HepG2 (cell line): ENCODE measurements around the gene NAIF1. TPM values are rescaled to one million over a fixed set of nuclear protein-coding genes. Genes with fewer than 3 reads are reported as not detected.

Source experiments
- ATAC-seq: fragments of 200-7000 bp; cut with Tn5 transposase; 3 replicates; pipeline ENCODE4 v1.9.1; 2020; ENCODE audit warnings: mild to moderate bottlenecking, moderate library complexity
- BruUV-seq: library from RNA; stranded (reverse); fragments of 400-500 nt; replicated peaks from 2 replicates; lab custom pipeline; 2021; lab: Mats Ljungman, UMichigan
- CTCF ChIA-PET: fragments of 300-600 bp; formaldehyde crosslinking; extraction: SDS; loops from one replicate; lab custom pipeline; 2021; ENCODE audit warnings: low total read pairs, inconsistent platforms, low intra/inter-chr PET ratio; lab: Yijun Ruan, JAX
- POLR2A ChIA-PET: fragments of 350-600 bp; sonication (Branson Sonifier 250); formaldehyde crosslinking; loops from one replicate; lab custom pipeline; 2020; ENCODE audit warnings: antibody characterized with exemption, inconsistent platforms; lab: Yijun Ruan, JAX
- DNase-seq: peaks from one replicate; pipeline ENCODE4 v3.0.0-alpha.2; 2015; ENCODE audit warnings: low spot score
- FAIRE-seq: peaks from 3 replicates; lab custom pipeline; 2011; peaks lifted over from hg19 to GRCh38; lab: Jason Lieb, UNC
- H2AFZ ChIP-seq: one replicate; pipeline ENCODE4 v1.6.1; 2011; ENCODE audit warnings: low read length, inconsistent platforms
- H3K27ac ChIP-seq: fragments of 300-600 bp; 3 replicates; pipeline ENCODE4 v1.8.0; 2011; ENCODE audit warnings: mixed run types, mild to moderate bottlenecking, mixed read lengths, low read length, inconsistent platforms; ENCODE audit not compliant: insufficient read depth; ENCODE audit errors: extremely low read length
- H3K27me3 ChIP-seq, 2 experiments: fragments of 200-600 bp in 1 of 2; 2 replicates in 1 of 2; 3 replicates in 1 of 2; pipeline versions ENCODE4 v1.6.0 to v1.8.0; 2011; ENCODE audit warnings: low read length in 2 of 2, mild to moderate bottlenecking in 2 of 2, moderate library complexity in 2 of 2, inconsistent platforms in 1 of 2; ENCODE audit not compliant: insufficient read depth in 2 of 2, control insufficient read depth in 1 of 2
- H3K36me3 ChIP-seq, 2 experiments: fragments of 200-600 bp in 1 of 2; replicated peaks in 1 of 2; 2 replicates in 1 of 2; 3 replicates in 1 of 2; pipeline versions ENCODE4 v1.5.1 to v1.8.0; 2011; ENCODE audit warnings: low read length in 2 of 2, inconsistent platforms in 1 of 2; ENCODE audit not compliant: insufficient read depth in 2 of 2, control insufficient read depth in 1 of 2
- H3K4me1 ChIP-seq: 2 replicates; pipeline ENCODE4 v1.5.1; 2012; ENCODE audit warnings: low read length, inconsistent platforms; ENCODE audit not compliant: insufficient read depth
- H3K4me2 ChIP-seq: 2 replicates; pipeline ENCODE4 v1.6.0; 2011; ENCODE audit warnings: low read depth, low read length, inconsistent platforms
- H3K4me3 ChIP-seq, 3 experiments: fragments of 200-600 bp in 1 of 3; sonication (generic), shearing (Covaris generic) in 1 of 3; replicated peaks in 1 of 3; 2 replicates each; pipeline ENCODE4 v1.5.1; 2011 to 2016; ENCODE audit warnings: low read length in 3 of 3, inconsistent platforms in 2 of 3, low read depth in 2 of 3, mild to moderate bottlenecking in 2 of 3, control low read depth in 1 of 3, mixed read lengths in 1 of 3; ENCODE audit not compliant: insufficient read depth in 1 of 3
- H3K79me2 ChIP-seq: one replicate; pipeline ENCODE4 v1.6.1; 2011; ENCODE audit warnings: low read length, inconsistent platforms; ENCODE audit not compliant: insufficient read depth
- H3K9ac ChIP-seq: 2 replicates; pipeline ENCODE4 v1.6.0; 2011; ENCODE audit warnings: mild to moderate bottlenecking, low read depth, low read length, inconsistent platforms; ENCODE audit not compliant: insufficient read depth
- H3K9me3 ChIP-seq: 2 replicates; pipeline ENCODE4 v1.5.1; 2012; ENCODE audit warnings: mild to moderate bottlenecking, low read length
- H4K20me1 ChIP-seq: 2 replicates; pipeline ENCODE4 v1.6.0; 2011; ENCODE audit warnings: inconsistent platforms, mild to moderate bottlenecking, low read length, moderate library complexity; ENCODE audit not compliant: insufficient read depth
- GTF2F1 ChIP-seq: fragments of 150-350 bp; IDR thresholded peaks from 2 replicates; pipeline ENCODE4 v1.6.1; 2014; ENCODE audit warnings: low read length
- HMG20B ChIP-seq: conservative IDR thresholded peaks from 2 replicates; pipeline ENCODE4 v1.6.1; 2016; ENCODE audit warnings: missing genetic modification reagents, missing compliant biosample characterization
- MED13 ChIP-seq: sonication (generic); formaldehyde crosslinking; IDR thresholded peaks from 2 replicates; pipeline ENCODE4 v1.5.0; 2020; ENCODE audit warnings: missing genetic modification reagents
- NFE2L1 ChIP-seq: sonication (generic); formaldehyde crosslinking; IDR thresholded peaks from 2 replicates; pipeline ENCODE4 v1.4.0; 2020; ENCODE audit warnings: missing genetic modification reagents, mild to moderate bottlenecking, borderline replicate concordance
- NFIB ChIP-seq: sonication (generic); formaldehyde crosslinking; IDR thresholded peaks from 2 replicates; pipeline ENCODE4 v1.9.0; 2021; ENCODE audit warnings: missing genetic modification reagents, mild to moderate bottlenecking, borderline replicate concordance
- NR1H2 ChIP-seq: sonication (generic); formaldehyde crosslinking; IDR thresholded peaks from 2 replicates; pipeline ENCODE4 v1.8.1; 2022; ENCODE audit warnings: low read depth, missing genetic modification reagents, borderline replicate concordance
- SMYD3 ChIP-seq: sonication (generic); formaldehyde crosslinking; IDR thresholded peaks from 2 replicates; pipeline ENCODE4 v1.8.1; 2023; ENCODE audit warnings: mild to moderate bottlenecking, missing genetic modification reagents
- TBP ChIP-seq: sonication (generic); formaldehyde crosslinking; IDR thresholded peaks from 2 replicates; pipeline ENCODE4 v1.5.0; 2020; ENCODE audit warnings: missing genetic modification reagents
- ZMYM3 ChIP-seq: sonication (generic); formaldehyde crosslinking; IDR thresholded peaks from 2 replicates; pipeline ENCODE4 v1.5.1; 2020; ENCODE audit warnings: mild to moderate bottlenecking, missing genetic modification reagents
- ZNF3 ChIP-seq: IDR thresholded peaks from 2 replicates; pipeline ENCODE4 v1.7.0; 2017; ENCODE audit warnings: inconsistent platforms
- WGBS: methylation state at CpG from one replicate; pipeline ENCODE4 v1.1.6; 2017; ENCODE audit warnings: low lambda C conversion rate; 5-methylcytosine and 5-hydroxymethylcytosine counted together
- in situ Hi-C: cut with HindIII; loops from 2 replicates; pipeline ENCODE4 v1.10.0; 2017; ENCODE audit warnings: low pct_unique_long_range_greater_than_20kb; ENCODE audit not compliant: extremely low pct_ligation_motif_present
- intact Hi-C: fragments of 100-400 bp; cut with micrococcal nuclease; formaldehyde crosslinking; loops from one replicate; pipeline ENCODE4 v1.10.0; 2022; ENCODE audit not compliant: unreplicated experiment
- polyA plus RNA-seq, 8 experiments: library from polyadenylated mRNA; depleted of rRNA in 3 of 8; stranded (reverse) in 7 of 8; unstranded in 1 of 8; fragments of >200 nt; fragmentation: Illumina TruSeq in 4 of 8; extraction: Trizol in 4 of 8; gene quantifications; 2 replicates each; pipeline versions ENCODE4 v1.2.1 to v1.2.3, GENCODE V29; 2011 to 2016; ENCODE audit warnings: low read depth in 4 of 8, missing spikeins in 1 of 8, mixed read lengths in 1 of 8; ENCODE audit not compliant: insufficient read depth in 1 of 8
- total RNA-seq, 5 experiments: library from RNA; depleted of rRNA; stranded (reverse); fragments of >200 nt; fragmentation: Illumina TruSeq; extraction: Trizol; gene quantifications; 2 replicates each; pipeline ENCODE4 v1.2.3, GENCODE V29; 2016; ENCODE audit warnings: low read depth in 1 of 5
- TF ChIP-seq, protein P1 (sequence below): sonication (generic); formaldehyde crosslinking; IDR thresholded peaks from 2 replicates; pipeline ENCODE4 v1.8.0; 2022; ENCODE audit warnings: missing genetic modification reagents, mild to moderate bottlenecking, moderate library complexity, borderline replicate concordance
- TF ChIP-seq, protein P2 (sequence below): sonication (generic); formaldehyde crosslinking; IDR thresholded peaks from 2 replicates; pipeline ENCODE4 v1.4.0; 2020; ENCODE audit warnings: mild to moderate bottlenecking, missing genetic modification reagents
- TF ChIP-seq, protein P3 (sequence below): sonication (generic); formaldehyde crosslinking; IDR thresholded peaks from 2 replicates; pipeline ENCODE4 v1.4.0; 2020; ENCODE audit warnings: missing genetic modification reagents, borderline replicate concordance
- TF ChIP-seq, protein P4 (sequence below): sonication (generic); formaldehyde crosslinking; IDR thresholded peaks from 2 replicates; pipeline ENCODE4 v1.4.0; 2020; ENCODE audit warnings: missing genetic modification reagents

Gene NAIF1
- total and polyA plus RNA-seq, 2 of the 13 experiments (the other 11 are each of a cell fraction or from before 2014, with no cell fraction given) = 6.0 to 6.9 TPM

DNA sequence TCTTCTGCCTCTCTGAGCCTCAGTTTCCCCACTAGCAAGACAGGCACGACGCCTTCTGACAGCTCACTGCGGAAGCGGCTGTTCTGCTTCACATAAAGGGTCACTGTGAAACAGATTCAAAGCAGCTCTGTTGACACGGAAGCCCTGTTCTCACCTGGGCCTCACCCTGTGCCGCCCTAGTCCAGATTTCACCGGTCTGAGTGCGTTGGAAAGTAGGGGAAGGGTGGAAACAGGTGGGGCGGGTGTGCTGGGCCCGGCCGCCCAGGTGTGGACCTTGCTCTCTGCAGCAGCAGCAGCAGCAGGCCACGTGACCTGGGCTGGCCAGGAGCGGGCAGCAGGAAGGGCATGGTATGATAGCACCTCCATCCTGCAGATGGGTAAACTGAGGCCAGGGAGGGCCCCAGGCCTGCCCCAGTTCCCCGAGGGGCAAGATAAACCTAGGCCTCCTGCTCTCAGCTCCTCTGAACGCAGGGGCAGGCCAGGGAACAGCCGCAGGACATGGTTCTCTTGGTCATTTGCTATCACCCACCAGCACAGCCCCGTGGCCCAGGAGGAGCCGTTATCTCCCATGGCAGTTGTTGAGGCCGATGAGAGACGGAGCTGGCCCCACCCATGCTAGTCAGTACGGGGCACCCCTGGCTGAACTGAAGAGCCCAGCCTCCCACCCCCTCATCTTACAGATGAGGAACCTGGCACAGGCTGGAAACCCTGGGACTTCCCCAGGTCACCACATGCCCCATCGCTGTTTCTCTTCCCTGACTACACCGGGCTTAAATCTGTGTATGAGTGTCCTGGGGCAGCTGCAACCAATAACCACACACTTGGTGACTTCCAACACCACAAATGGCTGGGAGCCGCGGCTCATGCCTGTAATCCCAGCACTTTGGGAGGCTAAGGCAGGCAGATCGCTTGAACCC, 48.3 kb upstream of the NAIF1 start:
- ChIA-PET CTCF (interaction anchor here (1.8 kb wide), 1 partner anchor 17 kb away, joined by 5 read pairs; no protein-coding TSS in a partner anchor), POLR2A (interaction anchor here (0.7 to 4.8 kb wide), 8 partner anchors 10 to 48 kb away, joined by 3 to 40 read pairs (median 4); partner anchors contain the start of genes NAIF1 and SLC25A25)
- DNase-seq (peak; percentile 83), ATAC-seq (peak; percentile 76), FAIRE-seq (peak; percentile 86)
- Histone ChIP-seq H3K36me3 (no peaks in the 10 kb centered on the region; a peak in 2 of 5 replicates), H3K9me3 (no peaks in the 10 kb centered on the region), H4K20me1 (no peaks in the 10 kb centered on the region), H3K27ac (peak overlapping the region; percentile 88), H3K27me3 (no peaks in the 10 kb centered on the region), H3K4me1 (peaks cover 70% of the 10 kb centered on the region), H3K4me3 (peak overlapping the region in 2 of 3 experiments; percentile 6 to 49; a peak in 3 of 6 replicates), H3K4me2 (peak overlapping the region; percentile 57), H3K9ac (peak overlapping the region; percentile 57), H3K79me2 (no peaks in the 10 kb centered on the region), H2AFZ (no peak overlapping the region)
- in situ Hi-C loops (no loop called here), intact Hi-C loops (loop anchor here (1.0 to 10.0 kb wide), 3 partner anchors 12 to 171 kb away; no protein-coding TSS in a partner anchor)
- WGBS = 32% methylated on average over 16 of the region's 26 CpGs
- no TSS peak for BruUV-seq
- TF ChIP-seq ZMYM3 = peak; percentile 99
- no peak for TF ChIP-seq TBP (CRISPR knock-in tag)
- TF ChIP-seq HMG20B (CRISPR knock-in tag) = peak; percentile 77; the same call in 1 of the 2 replicates
- TF ChIP-seq, protein P1, sequence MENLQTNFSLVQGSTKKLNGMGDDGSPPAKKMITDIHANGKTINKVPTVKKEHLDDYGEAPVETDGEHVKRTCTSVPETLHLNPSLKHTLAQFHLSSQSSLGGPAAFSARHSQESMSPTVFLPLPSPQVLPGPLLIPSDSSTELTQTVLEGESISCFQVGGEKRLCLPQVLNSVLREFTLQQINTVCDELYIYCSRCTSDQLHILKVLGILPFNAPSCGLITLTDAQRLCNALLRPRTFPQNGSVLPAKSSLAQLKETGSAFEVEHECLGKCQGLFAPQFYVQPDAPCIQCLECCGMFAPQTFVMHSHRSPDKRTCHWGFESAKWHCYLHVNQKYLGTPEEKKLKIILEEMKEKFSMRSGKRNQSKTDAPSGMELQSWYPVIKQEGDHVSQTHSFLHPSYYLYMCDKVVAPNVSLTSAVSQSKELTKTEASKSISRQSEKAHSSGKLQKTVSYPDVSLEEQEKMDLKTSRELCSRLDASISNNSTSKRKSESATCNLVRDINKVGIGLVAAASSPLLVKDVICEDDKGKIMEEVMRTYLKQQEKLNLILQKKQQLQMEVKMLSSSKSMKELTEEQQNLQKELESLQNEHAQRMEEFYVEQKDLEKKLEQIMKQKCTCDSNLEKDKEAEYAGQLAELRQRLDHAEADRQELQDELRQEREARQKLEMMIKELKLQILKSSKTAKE (CRISPR knock-in tag) = peak; percentile 94
- TF ChIP-seq NFE2L1 = 0 out of 2 replicates have a peak, but pooled peaks have one; percentile 4
- TF ChIP-seq, protein P2, sequence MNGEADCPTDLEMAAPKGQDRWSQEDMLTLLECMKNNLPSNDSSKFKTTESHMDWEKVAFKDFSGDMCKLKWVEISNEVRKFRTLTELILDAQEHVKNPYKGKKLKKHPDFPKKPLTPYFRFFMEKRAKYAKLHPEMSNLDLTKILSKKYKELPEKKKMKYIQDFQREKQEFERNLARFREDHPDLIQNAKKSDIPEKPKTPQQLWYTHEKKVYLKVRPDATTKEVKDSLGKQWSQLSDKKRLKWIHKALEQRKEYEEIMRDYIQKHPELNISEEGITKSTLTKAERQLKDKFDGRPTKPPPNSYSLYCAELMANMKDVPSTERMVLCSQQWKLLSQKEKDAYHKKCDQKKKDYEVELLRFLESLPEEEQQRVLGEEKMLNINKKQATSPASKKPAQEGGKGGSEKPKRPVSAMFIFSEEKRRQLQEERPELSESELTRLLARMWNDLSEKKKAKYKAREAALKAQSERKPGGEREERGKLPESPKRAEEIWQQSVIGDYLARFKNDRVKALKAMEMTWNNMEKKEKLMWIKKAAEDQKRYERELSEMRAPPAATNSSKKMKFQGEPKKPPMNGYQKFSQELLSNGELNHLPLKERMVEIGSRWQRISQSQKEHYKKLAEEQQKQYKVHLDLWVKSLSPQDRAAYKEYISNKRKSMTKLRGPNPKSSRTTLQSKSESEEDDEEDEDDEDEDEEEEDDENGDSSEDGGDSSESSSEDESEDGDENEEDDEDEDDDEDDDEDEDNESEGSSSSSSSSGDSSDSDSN (CRISPR knock-in tag) = peak; percentile 83
- TF ChIP-seq, protein P3, sequence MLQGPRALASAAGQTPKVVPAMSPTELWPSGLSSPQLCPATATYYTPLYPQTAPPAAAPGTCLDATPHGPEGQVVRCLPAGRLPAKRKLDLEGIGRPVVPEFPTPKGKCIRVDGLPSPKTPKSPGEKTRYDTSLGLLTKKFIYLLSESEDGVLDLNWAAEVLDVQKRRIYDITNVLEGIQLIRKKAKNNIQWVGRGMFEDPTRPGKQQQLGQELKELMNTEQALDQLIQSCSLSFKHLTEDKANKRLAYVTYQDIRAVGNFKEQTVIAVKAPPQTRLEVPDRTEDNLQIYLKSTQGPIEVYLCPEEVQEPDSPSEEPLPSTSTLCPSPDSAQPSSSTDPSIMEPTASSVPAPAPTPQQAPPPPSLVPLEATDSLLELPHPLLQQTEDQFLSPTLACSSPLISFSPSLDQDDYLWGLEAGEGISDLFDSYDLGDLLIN = no peak
- TF ChIP-seq NFIB (CRISPR knock-in tag) = no peak
- no peak for TF ChIP-seq MED13 (CRISPR knock-in tag)
- TF ChIP-seq NR1H2 (CRISPR knock-in tag) = no peak; the same call in 1 of the 2 replicates
- no peak for TF ChIP-seq GTF2F1
- TF ChIP-seq, protein P4, sequence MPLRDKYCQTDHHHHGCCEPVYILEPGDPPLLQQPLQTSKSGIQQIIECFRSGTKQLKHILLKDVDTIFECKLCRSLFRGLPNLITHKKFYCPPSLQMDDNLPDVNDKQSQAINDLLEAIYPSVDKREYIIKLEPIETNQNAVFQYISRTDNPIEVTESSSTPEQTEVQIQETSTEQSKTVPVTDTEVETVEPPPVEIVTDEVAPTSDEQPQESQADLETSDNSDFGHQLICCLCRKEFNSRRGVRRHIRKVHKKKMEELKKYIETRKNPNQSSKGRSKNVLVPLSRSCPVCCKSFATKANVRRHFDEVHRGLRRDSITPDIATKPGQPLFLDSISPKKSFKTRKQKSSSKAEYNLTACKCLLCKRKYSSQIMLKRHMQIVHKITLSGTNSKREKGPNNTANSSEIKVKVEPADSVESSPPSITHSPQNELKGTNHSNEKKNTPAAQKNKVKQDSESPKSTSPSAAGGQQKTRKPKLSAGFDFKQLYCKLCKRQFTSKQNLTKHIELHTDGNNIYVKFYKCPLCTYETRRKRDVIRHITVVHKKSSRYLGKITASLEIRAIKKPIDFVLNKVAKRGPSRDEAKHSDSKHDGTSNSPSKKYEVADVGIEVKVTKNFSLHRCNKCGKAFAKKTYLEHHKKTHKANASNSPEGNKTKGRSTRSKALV (CRISPR knock-in tag) = peak; percentile 80
- no peak; the same call in 1 of the 2 replicates for TF ChIP-seq SMYD3 (CRISPR knock-in tag)
- TF ChIP-seq ZNF3 (CRISPR knock-in tag) = no peak; the same call in 1 of the 2 replicates
